Gastroesophageal sphincter (tissue), 3 donors: ENCODE measurements around the gene LRRC28.

Source experiments
- EP300 ChIP-seq: sonication (generic); formaldehyde crosslinking; IDR thresholded peaks from one replicate; pipeline ENCODE4 v1.6.1; 2017; ENCODE audit warnings: antibody characterized with exemption, mild to moderate bottlenecking
- TF ChIP-seq, protein P1 (sequence below), 4 experiments: fragments of 200-600 bp in 2 of 4; fragments of 450-650 bp in 2 of 4; sonication (generic) in 1 of 4; IDR thresholded peaks; one replicate each; pipeline ENCODE4 v1.5.1; 2017 to 2019; ENCODE audit warnings: antibody characterized with exemption in 4 of 4, mild to moderate bottlenecking in 2 of 4, moderate library complexity in 2 of 4

DNA sequence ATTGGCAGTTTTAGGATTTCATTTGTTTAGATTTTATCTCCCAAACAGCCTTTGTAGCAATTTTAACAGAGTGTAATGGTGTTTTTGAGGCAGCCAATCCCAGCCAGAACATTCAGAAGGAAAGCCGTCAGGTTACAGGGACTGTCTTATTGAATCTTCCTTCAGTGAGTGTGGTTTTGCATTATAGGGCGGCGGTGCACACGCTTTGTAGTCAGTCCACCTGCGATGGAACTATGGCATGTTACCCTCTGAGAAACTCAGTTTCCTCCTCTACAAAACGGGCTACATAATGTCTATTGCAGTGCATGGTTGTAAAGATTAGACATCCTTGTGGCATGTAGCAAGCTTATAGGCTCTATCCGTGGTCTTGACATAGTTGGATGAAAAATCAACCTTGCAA lies 1.0 kb downstream of the LRRC28 start:
- no peak for TF ChIP-seq EP300
- TF ChIP-seq, protein P1, sequence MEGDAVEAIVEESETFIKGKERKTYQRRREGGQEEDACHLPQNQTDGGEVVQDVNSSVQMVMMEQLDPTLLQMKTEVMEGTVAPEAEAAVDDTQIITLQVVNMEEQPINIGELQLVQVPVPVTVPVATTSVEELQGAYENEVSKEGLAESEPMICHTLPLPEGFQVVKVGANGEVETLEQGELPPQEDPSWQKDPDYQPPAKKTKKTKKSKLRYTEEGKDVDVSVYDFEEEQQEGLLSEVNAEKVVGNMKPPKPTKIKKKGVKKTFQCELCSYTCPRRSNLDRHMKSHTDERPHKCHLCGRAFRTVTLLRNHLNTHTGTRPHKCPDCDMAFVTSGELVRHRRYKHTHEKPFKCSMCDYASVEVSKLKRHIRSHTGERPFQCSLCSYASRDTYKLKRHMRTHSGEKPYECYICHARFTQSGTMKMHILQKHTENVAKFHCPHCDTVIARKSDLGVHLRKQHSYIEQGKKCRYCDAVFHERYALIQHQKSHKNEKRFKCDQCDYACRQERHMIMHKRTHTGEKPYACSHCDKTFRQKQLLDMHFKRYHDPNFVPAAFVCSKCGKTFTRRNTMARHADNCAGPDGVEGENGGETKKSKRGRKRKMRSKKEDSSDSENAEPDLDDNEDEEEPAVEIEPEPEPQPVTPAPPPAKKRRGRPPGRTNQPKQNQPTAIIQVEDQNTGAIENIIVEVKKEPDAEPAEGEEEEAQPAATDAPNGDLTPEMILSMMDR (IDR thresholded peaks at IDR 0.05), result no peak
